GM19468 (cell line): ENCODE data around the gene SARS1.

Experiments
- ATAC-seq: cut with Tn5 transposase; IDR thresholded peaks from one replicate; pipeline ENCODE4 v1.9.1; 2021; ENCODE audit warnings: mild to moderate bottlenecking, moderate library complexity, moderate number of reproducible peaks; ENCODE audit not compliant: unreplicated experiment; ENCODE audit errors: extremely low read depth

The SARS1 gene

DNA sequence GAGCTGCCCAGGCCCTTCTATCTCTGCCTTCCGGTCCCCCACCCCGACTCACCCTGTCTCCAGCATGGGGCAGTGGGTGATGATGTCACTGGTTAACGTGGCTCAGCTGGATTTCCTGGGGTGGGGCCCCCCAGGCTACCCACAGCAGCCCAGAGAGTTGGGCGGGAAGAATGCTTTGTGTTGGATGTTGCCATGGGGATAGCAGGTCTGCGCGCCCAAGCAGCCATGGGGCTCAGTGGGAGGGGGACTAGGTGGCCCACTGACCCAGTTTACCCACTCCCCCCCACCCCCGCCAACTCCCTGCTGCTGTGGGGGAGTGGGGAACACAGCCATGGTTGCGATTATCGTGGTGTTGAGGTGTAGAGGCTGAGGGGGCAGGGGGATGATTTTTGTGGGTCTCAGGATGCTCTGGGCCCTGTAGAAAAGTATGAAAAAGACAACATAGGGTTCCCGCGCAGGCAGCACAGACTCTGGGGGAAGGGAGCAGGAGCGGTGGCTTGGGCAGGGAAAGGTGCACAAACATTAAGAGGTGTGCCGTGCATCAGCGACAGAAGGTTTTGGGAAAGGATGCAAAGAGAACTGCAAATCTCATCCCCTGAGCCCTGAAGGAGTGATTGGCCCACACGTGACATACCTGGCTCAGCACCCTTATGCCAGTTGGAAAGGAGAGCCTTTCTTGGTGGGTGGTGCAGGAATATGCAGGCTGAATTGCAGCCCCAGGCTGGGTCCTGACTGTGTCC is 44.1 kb downstream of the SARS1 start:
- no peak for ATAC-seq

DNA sequence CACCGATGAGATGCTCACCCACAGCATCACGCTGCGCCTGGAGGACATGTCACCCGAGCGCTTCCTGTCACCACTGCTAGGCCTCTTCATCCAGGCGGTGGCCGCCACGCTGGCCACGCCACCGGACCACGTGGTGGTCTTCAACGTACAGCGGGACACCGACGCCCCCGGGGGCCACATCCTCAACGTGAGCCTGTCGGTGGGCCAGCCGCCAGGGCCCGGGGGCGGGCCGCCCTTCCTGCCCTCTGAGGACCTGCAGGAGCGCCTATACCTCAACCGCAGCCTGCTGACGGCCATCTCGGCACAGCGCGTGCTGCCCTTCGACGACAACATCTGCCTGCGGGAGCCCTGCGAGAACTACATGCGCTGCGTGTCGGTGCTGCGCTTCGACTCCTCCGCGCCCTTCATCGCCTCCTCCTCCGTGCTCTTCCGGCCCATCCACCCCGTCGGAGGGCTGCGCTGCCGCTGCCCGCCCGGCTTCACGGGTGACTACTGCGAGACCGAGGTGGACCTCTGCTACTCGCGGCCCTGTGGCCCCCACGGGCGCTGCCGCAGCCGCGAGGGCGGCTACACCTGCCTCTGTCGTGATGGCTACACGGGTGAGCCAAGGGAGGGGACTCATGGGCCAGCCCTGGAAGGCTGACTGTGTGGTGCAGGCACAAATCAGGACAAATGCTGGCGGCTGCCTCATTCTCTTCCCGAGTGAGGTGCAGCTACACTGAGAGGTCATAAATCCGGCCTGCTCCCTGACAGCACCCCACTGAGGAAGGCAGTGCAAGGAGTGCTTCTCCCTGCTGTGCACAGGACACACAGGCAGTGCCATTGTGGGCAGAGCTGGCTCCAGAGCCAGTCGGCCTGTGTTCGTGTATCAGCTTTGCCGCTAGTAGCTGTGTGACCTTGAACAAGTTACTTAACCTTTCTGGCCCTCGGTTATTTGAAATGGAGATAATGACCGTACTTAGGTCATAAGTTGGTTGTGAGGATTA is 45.1 kb downstream of the SARS1 start:
- ATAC-seq: no peak

DNA sequence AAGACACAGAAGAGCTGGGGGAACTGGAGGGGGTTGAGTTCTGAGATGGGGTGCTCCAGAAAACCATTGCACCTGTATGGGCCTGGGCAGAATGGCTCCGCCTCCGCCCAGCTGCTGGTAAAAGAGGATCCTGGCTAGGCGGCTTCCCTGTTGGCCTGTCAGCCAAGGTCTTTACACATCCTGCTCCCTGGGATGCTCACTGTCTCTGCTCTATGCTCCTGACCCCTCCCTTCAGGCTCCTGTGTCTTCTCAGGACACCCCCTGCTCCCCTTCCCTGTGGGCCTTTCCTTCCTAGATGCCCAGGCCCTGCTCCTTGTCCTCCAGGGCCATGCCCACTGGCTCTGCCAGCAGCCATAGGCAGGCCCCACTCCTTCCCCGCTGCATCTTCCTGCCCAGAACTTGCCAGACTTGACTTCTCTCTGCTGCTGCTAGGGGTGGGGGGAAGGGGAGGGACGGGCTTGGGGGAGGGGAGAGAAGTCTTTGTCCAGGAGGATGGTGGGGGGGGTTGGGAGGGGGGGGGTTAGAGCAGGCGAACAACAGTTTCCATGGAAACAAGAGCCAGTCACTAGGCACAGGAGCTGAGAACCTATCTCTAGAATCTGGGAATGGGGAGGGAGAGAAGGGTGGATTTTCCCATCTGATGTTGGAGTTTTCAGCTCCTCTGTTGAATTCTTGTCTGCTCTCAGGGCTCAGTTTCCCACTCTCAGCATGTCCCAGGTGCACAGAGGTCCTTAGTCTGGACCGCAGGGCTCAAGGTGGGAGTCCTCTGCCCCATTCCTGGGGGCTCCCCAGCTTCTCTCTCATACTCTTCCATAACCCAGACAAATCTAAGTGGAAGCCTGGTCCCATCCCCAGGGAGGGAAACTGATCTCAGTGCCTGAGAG is 46.2 kb downstream of the SARS1 start:
- no peak for ATAC-seq

DNA sequence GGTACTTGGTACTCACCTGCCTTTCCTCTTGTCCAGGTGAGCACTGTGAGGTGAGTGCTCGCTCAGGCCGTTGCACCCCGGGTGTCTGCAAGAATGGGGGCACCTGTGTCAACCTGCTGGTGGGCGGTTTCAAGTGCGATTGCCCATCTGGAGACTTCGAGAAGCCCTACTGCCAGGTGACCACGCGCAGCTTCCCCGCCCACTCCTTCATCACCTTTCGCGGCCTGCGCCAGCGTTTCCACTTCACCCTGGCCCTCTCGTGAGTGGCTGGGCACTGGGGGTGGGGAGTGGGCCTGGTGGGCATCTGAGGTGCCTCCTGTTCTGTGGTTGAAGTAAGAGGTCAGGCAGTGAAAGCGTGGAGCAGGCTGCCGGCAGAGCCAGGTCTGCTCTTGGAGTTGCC is 47.3 kb downstream of the SARS1 start:
- no peak for ATAC-seq

DNA sequence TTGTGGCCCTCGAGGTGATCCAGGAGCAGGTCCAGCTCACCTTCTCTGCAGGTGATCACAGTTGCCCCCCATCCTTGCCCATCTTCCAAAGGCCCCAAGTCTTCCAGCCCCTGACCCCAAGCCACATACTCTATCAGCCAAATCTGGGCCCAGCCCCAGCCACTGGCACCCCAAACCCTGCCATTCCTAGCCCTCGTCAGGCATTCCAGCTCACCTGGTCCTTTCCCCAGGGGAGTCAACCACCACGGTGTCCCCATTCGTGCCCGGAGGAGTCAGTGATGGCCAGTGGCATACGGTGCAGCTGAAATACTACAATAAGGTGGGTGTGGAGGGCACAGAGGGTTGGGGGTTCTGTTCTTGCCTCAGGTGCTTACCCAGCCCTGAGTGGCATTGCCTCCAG is 47.9 kb downstream of the SARS1 start:
- no peak for ATAC-seq

DNA sequence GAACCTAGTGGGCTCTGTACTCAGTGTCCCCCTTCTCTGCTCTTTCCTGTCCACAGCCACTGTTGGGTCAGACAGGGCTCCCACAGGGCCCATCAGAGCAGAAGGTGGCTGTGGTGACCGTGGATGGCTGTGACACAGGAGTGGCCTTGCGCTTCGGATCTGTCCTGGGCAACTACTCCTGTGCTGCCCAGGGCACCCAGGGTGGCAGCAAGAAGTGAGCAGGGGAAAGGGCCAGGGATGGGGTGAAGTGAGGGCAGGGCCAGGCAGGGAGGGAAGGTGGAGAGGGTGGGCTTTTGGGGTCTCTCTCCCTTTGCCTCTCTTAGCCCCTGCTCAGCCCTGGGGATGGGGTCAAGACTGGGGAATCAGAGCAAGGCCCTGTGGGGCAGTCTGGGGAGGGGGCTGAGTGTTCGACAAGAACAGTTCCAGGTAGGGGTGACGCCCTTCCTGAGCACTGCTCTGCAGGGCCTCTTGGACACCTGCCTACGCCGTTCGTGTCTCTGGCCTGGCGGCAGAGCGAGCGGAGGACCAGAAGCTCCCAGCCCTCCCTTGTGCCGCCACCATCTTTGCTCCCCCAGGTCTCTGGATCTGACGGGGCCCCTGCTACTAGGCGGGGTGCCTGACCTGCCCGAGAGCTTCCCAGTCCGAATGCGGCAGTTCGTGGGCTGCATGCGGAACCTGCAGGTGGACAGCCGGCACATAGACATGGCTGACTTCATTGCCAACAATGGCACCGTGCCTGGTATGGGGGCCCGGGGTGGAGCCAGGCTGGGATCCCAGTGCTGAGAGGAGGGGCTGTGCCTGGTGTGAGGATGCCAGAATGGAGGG is 48.7 kb downstream of the SARS1 start:
- ATAC-seq: no peak

DNA sequence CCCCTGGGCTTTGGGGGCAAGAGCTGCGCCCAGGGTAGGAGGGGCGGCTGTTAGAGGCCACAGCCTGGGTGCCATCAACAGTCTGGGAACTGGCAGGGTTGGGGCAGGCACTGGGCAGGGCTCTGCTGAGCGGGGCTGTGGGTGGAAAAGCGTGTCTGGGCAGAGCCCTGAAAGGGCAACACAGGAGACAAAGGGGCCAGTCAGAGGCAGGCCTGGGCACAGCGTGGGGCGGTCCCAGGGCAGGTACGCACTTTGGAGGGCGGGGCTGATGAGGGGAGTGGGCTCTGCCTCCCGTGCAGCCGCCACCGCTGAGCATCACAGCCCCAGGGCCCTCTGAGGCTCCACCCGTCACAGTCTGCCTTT is 49.5 kb downstream of the SARS1 start:
- ATAC-seq: no peak

DNA sequence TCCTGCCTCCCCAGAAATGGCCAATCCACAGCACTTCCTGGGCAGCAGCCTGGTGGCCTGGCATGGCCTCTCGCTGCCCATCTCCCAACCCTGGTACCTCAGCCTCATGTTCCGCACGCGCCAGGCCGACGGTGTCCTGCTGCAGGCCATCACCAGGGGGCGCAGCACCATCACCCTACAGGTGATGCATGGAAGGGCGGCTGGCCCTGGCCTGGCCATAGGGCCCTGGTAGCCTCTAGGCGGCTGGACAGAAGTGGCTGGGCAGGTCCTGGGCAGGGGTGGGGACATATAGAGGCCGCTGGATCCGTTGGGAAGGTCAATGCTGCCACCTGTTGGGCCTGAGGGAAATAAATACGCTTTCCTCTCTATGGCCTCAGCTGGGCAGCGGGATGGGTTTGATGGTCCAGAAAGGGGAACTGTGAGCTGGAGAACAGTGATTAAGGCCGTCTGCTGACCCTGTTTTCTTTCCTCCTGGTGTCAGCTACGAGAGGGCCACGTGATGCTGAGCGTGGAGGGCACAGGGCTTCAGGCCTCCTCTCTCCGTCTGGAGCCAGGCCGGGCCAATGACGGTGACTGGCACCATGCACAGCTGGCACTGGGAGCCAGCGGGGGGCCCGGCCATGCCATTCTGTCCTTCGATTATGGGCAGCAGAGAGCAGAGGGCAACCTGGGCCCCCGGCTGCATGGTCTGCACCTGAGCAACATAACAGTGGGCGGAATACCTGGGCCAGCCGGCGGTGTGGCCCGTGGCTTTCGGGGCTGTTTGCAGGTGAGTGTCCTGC is 50.1 kb downstream of the SARS1 start:
- ATAC-seq: no peak

DNA sequence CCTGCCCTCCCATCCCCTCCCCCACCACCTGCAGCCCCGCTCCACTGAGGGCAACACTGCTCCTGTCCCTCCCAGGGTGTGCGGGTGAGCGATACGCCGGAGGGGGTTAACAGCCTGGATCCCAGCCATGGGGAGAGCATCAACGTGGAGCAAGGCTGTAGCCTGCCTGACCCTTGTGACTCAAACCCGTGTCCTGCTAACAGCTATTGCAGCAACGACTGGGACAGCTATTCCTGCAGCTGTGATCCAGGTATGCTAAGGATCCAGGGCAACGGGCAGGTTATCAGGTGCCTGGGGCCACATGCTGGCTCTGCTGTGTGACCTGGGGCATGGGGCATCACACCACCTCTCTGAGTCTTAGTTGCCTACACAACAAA is 50.6 kb downstream of the SARS1 start:
- no peak for ATAC-seq

DNA sequence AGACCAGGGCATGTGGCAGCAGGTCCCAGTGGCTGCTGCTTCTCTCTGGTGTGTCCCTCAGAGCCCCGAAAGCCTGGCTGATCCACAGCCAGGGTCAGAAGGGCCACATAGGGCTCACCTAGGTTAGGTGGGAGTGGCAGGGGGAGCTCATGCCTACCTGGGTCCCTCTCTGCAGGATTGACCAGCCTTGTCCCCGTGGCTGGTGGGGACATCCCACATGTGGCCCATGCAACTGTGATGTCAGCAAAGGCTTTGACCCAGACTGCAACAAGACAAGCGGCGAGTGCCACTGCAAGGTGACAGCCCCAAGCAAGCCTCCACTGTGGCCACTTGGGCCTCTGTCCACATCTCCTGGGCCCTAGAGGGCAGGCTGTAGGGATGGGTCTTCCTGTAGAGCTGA is 51.3 kb downstream of the SARS1 start:
- ATAC-seq: no peak

DNA sequence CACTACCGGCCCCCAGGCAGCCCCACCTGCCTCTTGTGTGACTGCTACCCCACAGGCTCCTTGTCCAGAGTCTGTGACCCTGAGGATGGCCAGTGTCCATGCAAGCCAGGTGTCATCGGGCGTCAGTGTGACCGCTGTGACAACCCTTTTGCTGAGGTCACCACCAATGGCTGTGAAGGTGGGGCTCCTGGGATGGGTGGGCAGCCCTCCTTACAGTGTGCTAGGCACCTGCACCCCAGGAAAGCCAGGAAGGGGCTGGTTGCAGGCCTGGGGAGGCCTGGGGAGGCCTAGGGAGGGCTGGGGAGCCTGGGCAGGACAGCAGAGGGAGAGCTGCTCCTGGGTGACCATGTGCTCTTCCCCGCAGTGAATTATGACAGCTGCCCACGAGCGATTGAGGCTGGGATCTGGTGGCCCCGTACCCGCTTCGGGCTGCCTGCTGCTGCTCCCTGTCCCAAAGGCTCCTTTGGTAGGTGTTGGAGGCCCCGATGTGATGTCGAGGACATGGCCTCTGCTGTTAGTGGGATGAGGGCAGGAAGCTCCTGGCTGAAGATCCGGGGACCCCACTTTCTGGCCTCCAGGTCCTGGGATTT is 52.1 kb downstream of the SARS1 start:
- no peak for ATAC-seq

DNA sequence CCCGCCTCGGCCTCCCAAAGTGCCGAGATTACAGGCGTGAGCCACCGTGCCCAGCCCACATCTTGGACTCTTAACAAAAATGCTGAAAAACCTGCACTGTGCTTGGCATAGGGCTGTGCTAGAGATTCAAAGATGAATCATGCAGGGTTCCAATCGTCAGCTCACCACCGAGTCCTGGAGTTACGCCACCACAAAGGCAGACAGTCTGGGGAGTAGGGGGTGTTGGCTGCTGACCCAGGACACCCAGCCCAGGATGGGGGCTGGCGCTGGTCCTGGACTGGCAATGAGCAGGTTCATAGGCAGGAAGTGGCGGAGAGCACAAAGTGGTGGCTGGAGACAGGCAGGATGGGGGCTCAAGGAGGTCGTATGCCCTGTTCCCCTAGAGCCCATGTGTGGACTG is 53.2 kb downstream of the SARS1 start:
- ATAC-seq: no peak

DNA sequence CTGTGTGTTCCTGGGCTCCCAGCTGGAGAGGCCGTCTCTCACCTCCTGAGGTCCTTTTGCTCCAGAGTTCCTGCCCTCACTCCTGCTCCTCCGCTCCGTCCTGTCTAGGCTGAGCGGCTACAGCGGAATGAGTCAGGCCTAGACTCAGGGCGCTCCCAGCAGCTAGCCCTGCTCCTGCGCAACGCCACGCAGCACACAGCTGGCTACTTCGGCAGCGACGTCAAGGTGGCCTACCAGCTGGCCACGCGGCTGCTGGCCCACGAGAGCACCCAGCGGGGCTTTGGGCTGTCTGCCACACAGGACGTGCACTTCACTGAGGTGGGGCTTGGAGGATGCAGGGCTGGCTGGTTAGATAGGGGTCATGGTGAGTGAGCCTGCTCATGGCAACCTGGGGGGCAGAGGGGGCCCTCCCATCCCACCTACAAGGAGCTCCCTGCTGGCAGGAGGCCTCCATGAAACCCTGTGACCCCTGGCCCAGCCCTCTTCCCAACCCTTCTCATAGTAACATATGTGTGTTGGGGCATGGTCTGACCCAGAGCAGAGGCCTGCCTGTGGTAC is 54.1 kb downstream of the SARS1 start:
- no peak for ATAC-seq

DNA sequence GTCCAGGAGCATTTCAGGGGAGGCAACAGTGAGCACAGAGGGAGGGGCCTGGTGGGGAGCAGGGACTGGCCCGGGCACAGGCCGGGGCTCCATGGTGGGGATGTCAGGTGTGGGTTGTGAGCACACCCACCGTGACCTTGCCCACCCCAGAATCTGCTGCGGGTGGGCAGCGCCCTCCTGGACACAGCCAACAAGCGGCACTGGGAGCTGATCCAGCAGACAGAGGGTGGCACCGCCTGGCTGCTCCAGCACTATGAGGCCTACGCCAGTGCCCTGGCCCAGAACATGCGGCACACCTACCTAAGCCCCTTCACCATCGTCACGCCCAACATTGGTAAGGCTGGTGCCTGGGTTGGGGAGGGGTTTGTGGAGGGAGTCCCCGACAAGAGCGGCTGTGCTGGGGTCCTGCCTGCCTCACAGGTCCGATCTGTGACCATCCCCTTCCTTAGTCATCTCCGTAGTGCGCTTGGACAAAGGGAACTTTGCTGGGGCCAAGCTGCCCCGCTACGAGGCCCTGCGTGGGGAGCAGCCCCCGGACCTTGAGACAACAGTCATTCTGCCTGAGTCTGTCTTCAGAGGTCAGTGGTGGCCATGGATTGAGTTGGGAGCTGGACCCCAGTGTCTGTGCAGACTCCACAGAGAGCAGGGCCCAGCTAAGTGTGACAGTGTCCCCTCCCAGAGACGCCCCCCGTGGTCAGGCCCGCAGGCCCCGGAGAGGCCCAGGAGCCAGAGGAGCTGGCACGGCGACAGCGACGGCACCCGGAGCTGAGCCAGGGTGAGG is 54.9 kb downstream of the SARS1 start:
- no peak for ATAC-seq

DNA sequence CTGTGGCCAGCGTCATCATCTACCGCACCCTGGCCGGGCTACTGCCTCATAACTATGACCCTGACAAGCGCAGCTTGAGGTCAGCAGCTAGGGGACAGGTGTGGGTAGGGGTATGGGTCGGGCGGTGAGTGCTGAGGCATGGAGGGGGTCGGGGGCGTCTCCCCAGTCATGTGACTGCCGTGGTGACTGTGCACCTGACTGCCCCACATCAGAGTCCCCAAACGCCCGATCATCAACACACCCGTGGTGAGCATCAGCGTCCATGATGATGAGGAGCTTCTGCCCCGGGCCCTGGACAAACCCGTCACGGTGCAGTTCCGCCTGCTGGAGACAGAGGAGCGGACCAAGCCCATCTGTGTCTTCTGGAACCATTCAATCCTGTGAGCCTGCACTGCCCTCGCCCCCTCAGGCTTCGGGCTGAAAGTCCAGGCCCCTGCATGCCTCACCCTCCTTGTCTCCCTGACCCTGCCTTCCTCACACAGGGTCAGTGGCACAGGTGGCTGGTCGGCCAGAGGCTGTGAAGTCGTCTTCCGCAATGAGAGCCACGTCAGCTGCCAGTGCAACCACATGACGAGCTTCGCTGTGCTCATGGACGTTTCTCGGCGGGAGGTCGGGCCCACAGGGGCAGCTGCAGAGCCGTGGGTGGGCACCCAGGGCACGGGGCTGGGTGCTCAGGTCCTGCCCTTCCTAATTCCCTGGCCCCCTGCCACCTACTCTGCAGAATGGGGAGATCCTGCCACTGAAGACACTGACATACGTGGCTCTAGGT is 55.7 kb downstream of the SARS1 start:
- no peak for ATAC-seq

DNA sequence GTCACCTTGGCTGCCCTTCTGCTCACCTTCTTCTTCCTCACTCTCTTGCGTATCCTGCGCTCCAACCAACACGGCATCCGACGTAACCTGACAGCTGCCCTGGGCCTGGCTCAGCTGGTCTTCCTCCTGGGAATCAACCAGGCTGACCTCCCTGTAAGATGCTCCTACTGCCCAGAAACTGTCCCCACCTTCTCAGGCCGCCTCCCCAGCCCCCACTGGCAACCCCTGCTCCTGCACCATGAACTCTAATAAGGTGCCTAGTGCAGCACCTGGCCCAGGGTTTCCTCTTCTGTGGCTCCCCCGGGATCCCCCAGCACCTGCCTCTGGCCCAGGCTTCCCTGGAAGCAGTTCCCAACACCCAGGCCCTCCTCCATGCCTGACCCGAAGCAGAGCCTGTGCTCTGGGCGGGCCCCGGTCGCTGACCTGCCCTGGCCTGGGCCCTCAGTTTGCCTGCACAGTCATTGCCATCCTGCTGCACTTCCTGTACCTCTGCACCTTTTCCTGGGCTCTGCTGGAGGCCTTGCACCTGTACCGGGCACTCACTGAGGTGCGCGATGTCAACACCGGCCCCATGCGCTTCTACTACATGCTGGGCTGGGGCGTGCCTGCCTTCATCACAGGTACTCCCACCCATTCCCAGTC is 56.4 kb downstream of the SARS1 start:
- ATAC-seq: no peak
